ENCODE measurements around the gene PRKN.

DNA sequence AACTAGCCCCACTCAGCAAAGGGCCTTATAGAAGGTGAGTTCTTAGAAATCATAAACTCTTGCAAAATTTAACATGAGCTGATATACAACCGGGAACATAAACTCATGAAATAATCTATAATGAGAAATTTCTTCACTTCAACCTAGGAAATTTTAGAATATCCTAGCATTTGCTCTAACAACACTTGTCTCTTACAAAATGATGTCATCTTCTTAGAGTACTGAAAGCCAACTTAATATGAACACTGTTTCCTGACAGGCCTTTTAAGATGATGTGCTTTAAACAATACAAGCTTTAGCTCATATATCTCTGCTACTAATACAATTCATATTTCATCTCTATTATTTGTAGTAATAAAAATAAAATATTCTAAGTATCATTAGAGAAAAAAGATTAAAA lies 1.1 kb upstream of the PRKN start:
- no peak for TF ChIP-seq EZH2 (IDR thresholded peaks at IDR 0.05; ENCODE audit: insufficient read depth, low read length)
- TF ChIP-seq, protein P1, sequence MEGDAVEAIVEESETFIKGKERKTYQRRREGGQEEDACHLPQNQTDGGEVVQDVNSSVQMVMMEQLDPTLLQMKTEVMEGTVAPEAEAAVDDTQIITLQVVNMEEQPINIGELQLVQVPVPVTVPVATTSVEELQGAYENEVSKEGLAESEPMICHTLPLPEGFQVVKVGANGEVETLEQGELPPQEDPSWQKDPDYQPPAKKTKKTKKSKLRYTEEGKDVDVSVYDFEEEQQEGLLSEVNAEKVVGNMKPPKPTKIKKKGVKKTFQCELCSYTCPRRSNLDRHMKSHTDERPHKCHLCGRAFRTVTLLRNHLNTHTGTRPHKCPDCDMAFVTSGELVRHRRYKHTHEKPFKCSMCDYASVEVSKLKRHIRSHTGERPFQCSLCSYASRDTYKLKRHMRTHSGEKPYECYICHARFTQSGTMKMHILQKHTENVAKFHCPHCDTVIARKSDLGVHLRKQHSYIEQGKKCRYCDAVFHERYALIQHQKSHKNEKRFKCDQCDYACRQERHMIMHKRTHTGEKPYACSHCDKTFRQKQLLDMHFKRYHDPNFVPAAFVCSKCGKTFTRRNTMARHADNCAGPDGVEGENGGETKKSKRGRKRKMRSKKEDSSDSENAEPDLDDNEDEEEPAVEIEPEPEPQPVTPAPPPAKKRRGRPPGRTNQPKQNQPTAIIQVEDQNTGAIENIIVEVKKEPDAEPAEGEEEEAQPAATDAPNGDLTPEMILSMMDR (IDR thresholded peaks at IDR 0.05; ENCODE audit: insufficient read depth, low read depth, low read length) = no peak
